Head of caudate nucleus (tissue), 42 donors: Measurements from ENCODE around the gene CYP4F8.
A peak's percentile ranks its signal among the peaks of the same experiment; 100 is the strongest.

Source experiments
- DNase-seq, 42 donors: peaks; one replicate each; pipeline versions ENCODE4 v3.0.0 to v3.0.0-alpha.2; 2020 to 2021; ENCODE audit warnings: mixed read lengths in 7 of 42
- intact Hi-C: fragments of 100-400 bp; cut with DNase I; formaldehyde crosslinking; loops from one replicate; pipeline ENCODE4 v1.15.0; 2022

CYP4F8 gene

GRCh38 chr19:15612342-15612741 is 2.7 kb upstream of the CYP4F8 start:
- peak in 1 of 42 donors; percentile 12 for DNase-seq
- intact Hi-C loops: no loop called here

DNA sequence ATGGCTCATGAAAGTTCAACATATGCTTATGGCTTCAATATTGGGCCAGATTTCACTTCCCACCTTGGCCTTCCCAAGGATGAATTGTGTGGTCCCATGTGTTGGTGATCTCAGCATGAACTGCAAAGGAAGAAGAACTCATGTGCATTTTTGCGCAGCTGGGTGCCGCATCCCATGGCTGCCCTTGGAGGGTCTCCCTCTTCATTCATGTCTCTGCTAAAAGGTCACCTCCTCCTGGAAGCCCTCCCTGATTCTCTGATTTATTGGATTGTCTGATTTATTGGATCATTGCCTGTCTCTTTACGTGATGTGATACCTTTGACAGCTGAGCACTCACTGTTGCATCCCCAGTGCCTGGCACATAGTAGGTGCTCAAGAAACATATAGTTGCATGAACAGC is 1.7 kb upstream of the CYP4F8 start:
- intact Hi-C loops: no loop called here
- peak in 1 of 42 donors; percentile 5 for DNase-seq

DNA sequence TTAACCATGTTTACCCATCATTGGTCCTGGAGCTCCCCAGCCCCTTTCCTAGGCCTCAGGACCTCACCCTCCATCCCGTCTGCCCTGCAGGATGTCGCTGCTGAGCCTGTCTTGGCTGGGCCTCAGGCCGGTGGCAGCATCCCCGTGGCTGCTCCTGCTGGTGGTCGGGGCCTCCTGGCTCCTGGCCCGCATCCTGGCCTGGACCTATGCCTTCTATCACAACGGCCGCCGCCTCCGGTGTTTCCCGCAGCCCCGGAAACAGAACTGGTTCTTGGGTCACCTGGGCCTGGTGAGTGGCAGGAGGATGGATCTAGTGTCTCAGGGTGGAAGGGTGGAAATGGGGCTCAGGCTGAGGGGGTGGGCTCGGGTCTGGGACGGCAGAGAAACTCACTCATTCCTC is 508 bp downstream of the CYP4F8 start:
- peak in 1 of 42 donors; percentile 5 for DNase-seq
- intact Hi-C loops: no loop called here

GRCh38 chr19:15616183-15616582 is 1.2 kb downstream of the CYP4F8 start:
- no peak for DNase-seq
- intact Hi-C loops: no loop called here

DNA sequence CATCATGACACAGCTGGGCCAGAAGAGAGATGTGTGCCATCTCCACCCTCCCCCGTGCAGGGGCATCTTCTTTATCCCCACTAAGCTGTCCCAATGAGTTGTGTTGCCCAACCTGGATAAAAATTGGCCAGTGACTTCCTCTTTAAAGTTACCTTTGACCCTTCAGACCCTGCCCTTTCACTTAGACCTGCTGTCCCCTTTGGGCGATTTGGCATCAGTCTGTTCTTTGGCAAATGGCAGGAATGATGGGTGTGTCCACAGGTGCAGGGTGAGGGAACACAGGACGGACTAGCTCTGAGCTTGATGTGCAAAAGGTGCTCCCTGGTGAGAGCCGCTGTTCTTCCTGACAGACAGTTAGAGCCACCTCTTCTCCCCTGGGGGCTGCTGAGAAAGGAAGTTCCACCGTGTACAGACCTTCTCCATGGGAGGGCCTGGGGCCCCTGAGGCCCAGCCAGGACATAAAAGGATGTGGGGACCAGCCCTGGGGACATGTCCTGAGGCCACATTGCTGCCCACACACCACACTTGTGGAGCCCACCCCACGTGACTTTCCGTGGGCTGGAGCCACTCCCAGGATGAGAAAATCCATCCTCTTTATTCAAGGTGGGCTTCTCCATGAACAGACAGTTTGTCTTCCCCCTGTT is 1.7 kb downstream of the CYP4F8 start:
- intact Hi-C loops: no loop called here
- peak in 1 of 42 donors; percentile 5 for DNase-seq

DNA sequence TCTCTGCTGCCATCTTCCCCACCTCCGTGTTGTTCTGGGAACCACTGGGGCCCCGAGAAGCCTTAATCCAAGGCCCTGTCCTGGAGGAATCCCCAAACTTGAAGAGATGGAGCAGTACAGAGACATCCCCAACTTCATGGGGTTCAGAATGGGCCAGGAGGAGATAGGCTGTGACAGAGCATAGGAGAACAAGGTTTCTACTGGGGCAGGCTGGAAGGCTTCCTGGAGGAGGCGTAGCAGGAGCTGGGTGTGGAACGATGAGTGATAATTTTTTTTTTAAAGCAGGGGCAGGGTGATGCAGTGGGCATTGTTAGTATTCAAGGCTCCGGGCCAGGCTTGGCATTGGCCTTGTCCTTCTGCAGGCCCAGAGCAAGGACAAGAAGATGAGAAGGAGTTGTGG is 3.3 kb downstream of the CYP4F8 start:
- no peak for DNase-seq
- intact Hi-C loops: no loop called here

DNA sequence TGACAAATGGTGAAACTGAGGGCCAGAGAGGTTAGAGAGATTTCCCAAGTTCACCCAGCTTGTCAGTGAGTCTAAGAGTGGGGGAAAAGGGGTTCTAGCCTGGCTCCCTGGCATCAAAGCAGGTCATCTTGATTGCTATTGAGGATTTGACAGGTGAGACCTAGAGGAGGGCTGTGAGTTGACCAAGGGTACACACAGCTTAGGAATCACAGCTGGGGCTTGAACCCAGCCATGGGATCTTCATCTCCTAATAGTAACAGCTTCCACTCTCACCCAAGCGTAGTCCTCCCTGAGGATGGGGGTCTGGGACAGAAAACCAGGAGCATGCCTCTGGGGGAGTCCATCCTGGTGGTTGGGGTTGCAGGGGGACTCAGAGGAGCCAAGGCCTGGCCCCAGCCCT is 6.8 kb downstream of the CYP4F8 start:
- intact Hi-C loops: no loop called here

GRCh38 chr19:15622991-15623390 is 8.0 kb downstream of the CYP4F8 start:
- intact Hi-C loops: no loop called here
- peak in 1 of 42 donors; percentile 19 for DNase-seq

More for the DNA sequence above, 6.8 kb downstream of the CYP4F8 start:
- peak in 1 of 42 donors; percentile 17 for DNase-seq

GRCh38 chr19:15623711-15624318 is 8.8 kb downstream of the CYP4F8 start:
- peak in 1 of 42 donors; percentile 22 for DNase-seq
- intact Hi-C loops: no loop called here

DNA sequence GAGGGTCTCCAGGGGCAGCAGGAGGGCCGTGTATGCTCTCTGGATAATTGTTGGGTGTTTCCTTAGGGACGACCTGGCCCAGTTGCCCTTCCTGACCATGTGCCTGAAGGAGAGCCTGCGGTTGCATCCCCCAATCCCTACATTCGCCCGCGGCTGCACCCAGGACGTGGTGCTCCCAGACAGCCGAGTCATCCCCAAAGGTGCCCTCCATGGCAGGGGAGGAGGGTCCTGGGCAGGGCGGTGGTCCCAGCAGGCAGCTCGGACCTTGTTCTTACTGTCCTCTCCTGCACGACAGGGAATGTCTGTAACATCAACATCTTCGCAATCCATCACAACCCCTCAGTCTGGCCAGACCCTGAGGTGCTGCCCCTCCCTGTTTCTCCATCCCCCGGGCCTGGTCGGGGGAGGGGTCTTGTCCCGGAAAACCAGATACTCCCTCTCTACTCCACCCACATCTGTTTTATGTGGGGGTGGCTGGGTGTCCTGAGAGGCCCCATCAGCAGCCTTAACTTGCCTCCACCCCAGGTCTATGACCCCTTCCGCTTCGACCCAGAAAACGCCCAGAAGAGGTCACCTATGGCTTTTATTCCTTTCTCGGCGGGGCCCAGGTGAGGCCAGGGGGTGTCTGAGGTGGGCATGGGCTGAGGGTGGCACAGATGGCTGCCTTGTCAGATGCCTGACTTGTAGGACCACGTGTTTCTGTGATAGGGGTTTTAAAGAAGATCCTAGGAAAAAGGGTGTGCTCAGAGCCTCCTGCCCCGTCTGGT is 13.4 kb downstream of the CYP4F8 start:
- intact Hi-C loops: no loop called here
- no peak for DNase-seq

- DNase-seq: peak; percentile 55 to 92 (median 78)
- intact Hi-C loops: no loop called here
Measured at GRCh38 chr19:15629003-15629880, 14.2 kb downstream of the CYP4F8 start.

DNA sequence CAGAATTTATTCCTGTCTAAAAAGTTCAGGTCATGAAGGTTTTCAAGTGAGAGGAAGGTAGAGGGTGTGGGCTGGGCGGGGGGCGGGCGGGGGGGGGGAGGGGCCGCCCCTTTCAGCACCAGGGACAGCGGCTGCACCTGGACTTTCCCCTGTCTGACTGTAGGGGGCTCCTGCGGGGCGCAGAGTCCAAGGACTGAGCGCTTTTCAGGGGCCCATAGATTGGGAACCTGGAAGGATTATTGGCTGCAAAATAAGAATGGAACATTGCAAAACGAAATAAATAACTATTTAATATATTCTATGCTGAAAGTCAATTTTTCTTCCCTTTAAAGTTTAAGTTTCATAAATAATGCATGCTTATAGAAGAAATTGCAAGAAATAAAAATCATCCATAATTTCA is 16.8 kb downstream of the CYP4F8 start:
- intact Hi-C loops: no loop called here
- peak in 2 of 42 donors; percentile 6 to 25 for DNase-seq

DNA sequence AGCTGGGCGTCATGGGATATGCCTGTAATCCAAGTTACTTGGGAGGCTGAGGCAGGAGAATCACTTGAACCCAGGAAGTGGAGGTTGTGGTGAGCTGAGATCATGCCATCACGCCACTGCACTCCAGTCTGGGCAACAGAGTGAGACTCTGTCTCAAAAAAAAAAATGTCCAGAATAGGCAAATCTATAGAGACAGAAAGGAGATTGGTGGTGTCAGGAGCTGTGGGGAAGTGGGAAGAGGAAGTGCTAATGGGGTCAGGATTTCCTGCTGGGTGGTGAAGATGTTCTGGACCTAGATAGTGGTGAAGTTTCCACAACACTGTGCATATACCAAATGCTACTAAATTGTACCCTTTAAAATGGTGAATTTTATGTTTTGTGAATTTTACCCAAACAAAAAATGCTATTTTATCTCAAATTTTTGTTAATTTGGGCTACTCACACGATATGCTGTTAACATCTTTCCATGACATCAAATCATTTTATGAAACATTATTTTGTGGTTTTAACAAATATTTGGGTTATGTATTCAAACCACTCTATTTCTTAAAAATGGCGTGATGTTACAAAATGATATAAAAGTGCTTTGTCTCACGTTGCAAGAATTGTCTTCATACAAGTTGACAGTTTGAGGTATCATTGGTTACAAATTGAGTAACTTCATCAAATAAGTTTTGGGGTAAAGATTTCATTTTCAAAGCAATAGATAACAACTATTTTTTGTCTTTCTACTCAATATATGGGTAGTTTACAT is 18.2 kb downstream of the CYP4F8 start:
- DNase-seq: peak in 1 of 42 donors; percentile 4
- intact Hi-C loops: no loop called here

DNA sequence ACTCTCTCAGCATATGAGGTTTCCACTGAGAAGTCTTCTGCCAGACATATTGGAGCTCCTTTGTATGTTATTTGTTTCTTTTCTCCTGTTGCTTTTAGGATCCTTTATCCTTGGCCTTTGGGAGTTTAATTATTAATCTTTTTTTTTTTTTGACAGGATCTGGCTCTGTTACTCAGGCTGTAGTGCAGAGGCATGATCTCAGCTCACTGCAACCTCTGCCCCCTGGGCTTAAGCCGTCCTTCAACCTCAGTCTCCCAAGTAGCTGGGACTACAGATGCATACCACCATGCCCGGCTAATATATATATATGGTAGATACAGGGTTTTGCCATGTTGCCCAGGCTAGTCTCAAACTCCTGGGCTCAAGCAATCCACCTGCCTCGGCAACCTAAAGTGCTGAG is 19.1 kb downstream of the CYP4F8 start:
- DNase-seq: peak in 1 of 42 donors; percentile 14
- intact Hi-C loops: no loop called here

DNA sequence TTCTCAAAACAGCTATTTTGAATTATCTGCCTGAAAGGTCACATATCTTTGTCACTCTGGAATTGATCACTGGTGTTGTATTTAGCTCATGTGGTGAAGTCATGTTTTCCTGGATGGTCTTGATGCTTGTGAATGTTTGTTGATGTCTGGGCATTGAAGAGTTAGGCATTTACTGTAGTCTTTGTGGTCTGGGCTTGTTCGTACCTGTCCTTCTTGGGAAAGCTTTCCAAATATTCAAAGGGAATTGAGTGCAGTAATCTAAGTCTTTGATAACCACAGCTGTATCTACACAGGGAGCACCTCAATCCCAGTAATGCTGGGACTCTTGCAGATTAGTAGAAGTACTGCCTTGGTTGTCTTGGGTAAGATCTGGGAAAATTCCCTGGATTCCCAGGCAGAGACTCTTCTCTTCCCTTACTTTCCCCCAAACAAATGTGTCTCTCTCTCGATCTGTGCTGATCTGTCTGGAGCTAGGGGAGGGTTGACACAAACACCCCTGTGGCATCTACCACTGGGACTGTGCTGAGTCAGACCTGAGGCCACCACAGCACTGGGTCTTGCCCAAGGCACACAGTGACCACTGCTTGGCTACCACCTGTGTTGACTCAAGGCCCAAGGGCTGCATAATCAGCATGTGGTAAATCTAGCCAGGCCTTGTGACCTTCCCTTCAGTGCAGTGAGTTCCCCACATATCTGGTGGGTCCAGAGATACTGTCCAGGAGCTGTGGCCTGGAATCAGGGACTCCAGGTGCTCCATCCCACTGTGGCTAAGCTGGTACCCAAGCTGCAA is 20.2 kb downstream of the CYP4F8 start:
- intact Hi-C loops: no loop called here
- DNase-seq: peak in 2 of 42 donors; percentile 19 to 25

- intact Hi-C loops: no loop called here
- DNase-seq: peak in 18 of 42 donors; percentile 5 to 65 (median 30)
Measured at GRCh38 chr19:15636026-15636425, 21.0 kb downstream of the CYP4F8 start.

DNA sequence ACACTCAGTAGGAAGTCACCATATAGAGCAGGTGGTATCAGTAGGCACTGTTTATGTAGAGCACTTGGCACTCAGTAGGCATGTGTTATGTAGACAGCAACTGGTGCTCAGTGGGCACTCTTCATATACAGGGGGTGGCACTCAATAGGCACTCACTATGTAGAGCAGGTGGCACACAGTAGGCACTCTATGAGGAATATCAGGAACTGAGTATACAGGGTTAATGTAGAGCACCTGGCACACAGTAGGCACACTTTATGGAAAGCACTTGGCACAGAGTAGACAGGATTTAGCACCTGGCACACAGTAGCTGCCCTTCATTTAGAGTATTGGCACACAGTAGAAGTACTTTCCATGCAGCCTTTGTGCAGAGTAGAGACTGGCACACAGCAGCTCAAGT is 24.6 kb downstream of the CYP4F8 start:
- no peak for DNase-seq
- intact Hi-C loops: no loop called here
